ENCODE measurements around the gene MERTK. TPM values are rescaled to one million over a fixed set of nuclear protein-coding genes. Genes with fewer than 3 reads are reported as not detected.
A peak's percentile ranks its signal among the peaks of the same experiment; 100 is the strongest.
"Not testable (repeated sequence)": the region's sequence is repeated elsewhere in the genome, so short reads cannot be mapped to it uniquely, and the experiment has no call there.

The MERTK gene
- total RNA-seq, 1 experiment from 2014 or later = 225 TPM

- DNase-seq (ENCODE audit: low read depth, low spot score); in situ Hi-C loops (cut with HindIII; ENCODE audit: low pct_unique_long_range_greater_than_20kb, low sequenced_read_pairs): not testable (repeated sequence)
Observed at GRCh38 chr2:112040066-112040465, 141.7 kb downstream of the MERTK start.

- DNase-seq (ENCODE audit: low read depth, low spot score) = not testable (repeated sequence)
Observed at GRCh38 chr2:112041460-112041859, 143.1 kb downstream of the MERTK start.

GRCh38 chr2:112045446-112046014 is 147.1 kb downstream of the MERTK start:
- DNase-seq (ENCODE audit: low read depth, low spot score) = no peak
- in situ Hi-C loops (cut with HindIII; ENCODE audit: low pct_unique_long_range_greater_than_20kb, low sequenced_read_pairs) = no loop called here

More at GRCh38 chr2:112041460-112041859, 143.1 kb downstream of the MERTK start:
- in situ Hi-C loops (cut with HindIII; ENCODE audit: low pct_unique_long_range_greater_than_20kb, low sequenced_read_pairs) = not testable (repeated sequence)

- no peak for DNase-seq (ENCODE audit: low read depth, low spot score)
- in situ Hi-C loops (cut with HindIII; ENCODE audit: low pct_unique_long_range_greater_than_20kb, low sequenced_read_pairs) = no loop called here
Observed at GRCh38 chr2:112046231-112046630, 147.8 kb downstream of the MERTK start.

GRCh38 chr2:112047537-112048235 is 149.3 kb downstream of the MERTK start:
- no peak for DNase-seq (ENCODE audit: low read depth, low spot score)
- in situ Hi-C loops (cut with HindIII; ENCODE audit: low pct_unique_long_range_greater_than_20kb, low sequenced_read_pairs) = no loop called here

- DNase-seq (ENCODE audit: low read depth, low spot score) = no peak
- in situ Hi-C loops (cut with HindIII; ENCODE audit: low pct_unique_long_range_greater_than_20kb, low sequenced_read_pairs) = no loop called here
Observed at GRCh38 chr2:112048236-112048592, 149.8 kb downstream of the MERTK start.

- peak; percentile 72 for DNase-seq (ENCODE audit: low read depth, low spot score)
- in situ Hi-C loops (cut with HindIII; ENCODE audit: low pct_unique_long_range_greater_than_20kb, low sequenced_read_pairs) = no loop called here
Observed at GRCh38 chr2:112048887-112049286, 150.5 kb downstream of the MERTK start.

DNA sequence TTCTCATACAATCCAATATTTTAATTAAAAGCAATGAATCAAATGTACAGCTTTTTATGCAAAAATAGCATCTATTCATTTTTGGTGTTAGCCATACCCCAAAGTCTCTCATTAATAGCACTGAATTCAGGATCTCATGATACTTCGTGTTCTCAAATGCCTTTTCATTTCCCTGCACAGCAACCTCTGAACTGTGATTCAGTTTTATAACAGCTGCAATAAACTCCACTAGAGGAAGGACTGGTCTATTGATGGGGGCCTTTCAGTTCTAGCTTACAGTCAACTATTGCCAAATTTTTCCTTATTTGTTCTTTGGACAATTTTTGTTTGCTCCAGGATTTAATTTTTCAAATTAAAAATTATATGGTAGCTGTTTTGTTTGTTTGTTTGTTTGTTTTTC is 151.9 kb downstream of the MERTK start:
- in situ Hi-C loops (cut with HindIII; ENCODE audit: low pct_unique_long_range_greater_than_20kb, low sequenced_read_pairs) = no loop called here
- DNase-seq (ENCODE audit: low read depth, low spot score) = no peak

GRCh38 chr2:112053917-112054846 is 155.8 kb downstream of the MERTK start:
- DNase-seq (ENCODE audit: low read depth, low spot score) = peak; percentile 93
- in situ Hi-C loops (cut with HindIII; ENCODE audit: low pct_unique_long_range_greater_than_20kb, low sequenced_read_pairs) = no loop called here

- in situ Hi-C loops (cut with HindIII; ENCODE audit: low pct_unique_long_range_greater_than_20kb, low sequenced_read_pairs) = no loop called here
- peak; percentile 93 for DNase-seq (ENCODE audit: low read depth, low spot score)
Observed at GRCh38 chr2:112054847-112055729, 156.7 kb downstream of the MERTK start, which contains the start of gene TMEM87B. Gene TMEM87B, plus strand, starts transcription at chr2:112055269. Its CDS starts 323 bp downstream, at chr2:112055592.

DNA sequence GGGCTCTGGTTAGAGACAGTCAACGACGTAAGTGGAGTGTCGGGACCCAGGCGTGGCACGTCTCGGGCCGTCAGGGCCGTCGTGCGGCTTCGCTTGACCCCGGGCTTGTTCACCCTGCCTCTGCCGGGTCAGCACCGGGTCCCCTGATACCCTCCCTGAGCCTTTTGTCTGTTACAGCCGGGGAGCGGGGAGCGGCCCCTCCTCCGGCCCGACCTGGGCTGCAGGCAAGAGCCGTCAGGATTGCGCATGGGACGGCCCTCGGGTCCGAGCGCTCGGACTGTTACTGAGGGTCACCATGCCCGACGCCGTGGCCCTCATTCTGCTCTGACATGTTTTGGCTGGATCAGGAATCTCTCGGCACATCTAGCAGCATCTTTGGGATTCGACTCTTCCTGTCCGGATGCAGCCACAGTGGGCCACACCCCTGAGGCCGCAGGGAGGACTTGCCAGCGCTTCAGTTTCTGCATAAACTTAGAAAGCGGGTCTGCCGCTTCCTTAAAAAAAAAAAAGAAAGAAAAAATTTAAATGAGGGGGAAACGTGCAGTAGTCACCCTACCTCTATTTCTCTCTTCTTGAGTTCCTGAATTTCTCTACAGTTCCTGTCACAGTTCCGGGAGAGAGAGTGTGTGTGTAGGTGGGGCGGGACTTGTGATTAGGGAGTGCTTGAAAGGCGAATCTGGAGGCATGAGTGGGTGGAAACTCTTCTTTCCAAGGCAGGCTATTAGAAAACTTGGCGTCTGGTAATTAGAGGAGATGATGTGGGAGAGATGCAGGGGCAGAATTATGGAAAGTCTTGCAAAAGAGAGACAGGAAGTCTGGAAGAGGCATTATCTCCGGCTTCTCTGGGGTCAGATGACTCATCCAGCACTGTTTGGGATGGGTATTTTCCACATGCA is 157.6 kb downstream of the MERTK start:
- DNase-seq (ENCODE audit: low read depth, low spot score) = peak; percentile 60

DNA sequence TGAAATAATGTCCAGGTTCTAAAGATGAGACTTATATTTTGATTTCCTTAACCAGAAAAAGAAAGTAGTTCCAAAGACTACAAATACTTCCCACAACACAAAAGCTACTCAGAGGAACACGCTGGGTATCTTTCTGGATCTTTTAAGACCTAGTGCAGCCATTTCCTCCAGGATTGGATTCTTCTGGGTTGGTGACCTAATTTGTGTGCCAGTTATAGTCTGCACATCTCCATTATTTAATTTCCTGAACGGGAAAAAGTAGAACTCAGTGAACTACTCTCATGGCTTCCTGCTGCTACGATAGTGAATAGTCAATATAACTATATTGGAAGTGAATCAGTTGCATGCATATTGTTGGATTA is 158.2 kb downstream of the MERTK start:
- in situ Hi-C loops (cut with HindIII; ENCODE audit: low pct_unique_long_range_greater_than_20kb, low sequenced_read_pairs) = no loop called here
- DNase-seq (ENCODE audit: low read depth, low spot score) = no peak

More for the DNA sequence above, 157.6 kb downstream of the MERTK start:
- in situ Hi-C loops (cut with HindIII; ENCODE audit: low pct_unique_long_range_greater_than_20kb, low sequenced_read_pairs) = no loop called here

DNA sequence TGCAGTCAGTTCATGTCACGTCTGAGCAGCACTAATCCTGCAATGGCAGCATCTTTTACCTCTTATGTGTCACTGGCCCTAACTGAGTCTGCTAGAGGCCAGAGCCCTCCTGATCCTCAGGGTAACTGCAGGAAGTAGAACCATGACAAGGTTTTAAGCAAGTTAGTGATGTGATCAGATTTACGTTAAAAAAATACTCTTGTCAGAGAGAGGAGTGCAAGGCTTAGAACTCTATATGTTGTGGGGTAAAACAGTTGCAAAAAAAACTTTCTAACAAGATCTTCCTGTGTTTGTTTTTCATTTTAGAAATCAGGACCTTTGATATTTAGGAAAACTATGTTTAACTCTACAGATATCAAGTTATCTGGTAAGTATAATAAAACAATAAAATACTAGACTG is 161.3 kb downstream of the MERTK start:
- in situ Hi-C loops (cut with HindIII; ENCODE audit: low pct_unique_long_range_greater_than_20kb, low sequenced_read_pairs) = no loop called here
- no peak for DNase-seq (ENCODE audit: low read depth, low spot score)

GRCh38 chr2:112061299-112061698 is 162.9 kb downstream of the MERTK start:
- DNase-seq (ENCODE audit: low read depth, low spot score) = no peak
- in situ Hi-C loops (cut with HindIII; ENCODE audit: low pct_unique_long_range_greater_than_20kb, low sequenced_read_pairs) = no loop called here

DNA sequence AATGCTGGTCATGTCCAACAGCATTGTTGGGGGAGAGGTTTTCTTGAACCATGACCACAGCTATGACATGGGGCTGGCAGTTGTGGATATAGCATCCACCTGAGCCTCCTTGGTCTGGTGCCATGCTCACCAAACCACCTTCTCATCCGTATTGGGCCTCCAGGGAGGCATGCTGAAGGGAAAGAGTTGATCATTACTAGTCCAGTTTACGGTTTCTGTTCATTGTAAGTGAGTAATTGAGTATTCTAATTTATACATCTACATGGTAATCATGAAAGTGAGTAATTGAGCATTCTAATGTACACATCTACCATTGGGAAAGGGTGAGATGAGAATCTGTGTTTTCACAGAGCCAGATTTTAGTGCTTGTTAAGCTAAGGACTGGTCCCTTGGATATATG is 163.4 kb downstream of the MERTK start:
- no peak for DNase-seq (ENCODE audit: low read depth, low spot score)
- in situ Hi-C loops (cut with HindIII; ENCODE audit: low pct_unique_long_range_greater_than_20kb, low sequenced_read_pairs) = no loop called here

DNA sequence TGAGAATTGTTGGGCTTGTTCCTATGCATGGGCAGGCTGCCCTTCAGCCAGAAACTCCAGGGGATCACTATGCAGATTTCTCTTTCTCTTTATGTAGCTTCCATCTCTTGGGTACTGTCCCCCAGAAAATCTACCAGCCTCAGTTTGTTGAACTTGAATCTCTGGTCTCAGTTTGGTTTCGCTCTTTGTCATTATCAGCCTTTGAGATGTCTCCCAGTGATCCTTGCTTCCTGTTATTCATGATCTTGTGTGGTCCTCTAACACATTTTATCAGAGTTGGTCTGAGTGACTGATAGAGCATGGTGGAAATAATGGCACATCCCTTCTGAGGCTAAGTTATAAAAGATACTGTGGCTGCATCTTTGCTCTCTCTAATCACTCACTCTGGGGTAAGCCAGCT is 164.5 kb downstream of the MERTK start:
- in situ Hi-C loops (cut with HindIII; ENCODE audit: low pct_unique_long_range_greater_than_20kb, low sequenced_read_pairs) = no loop called here
- DNase-seq (ENCODE audit: low read depth, low spot score) = no peak

DNA sequence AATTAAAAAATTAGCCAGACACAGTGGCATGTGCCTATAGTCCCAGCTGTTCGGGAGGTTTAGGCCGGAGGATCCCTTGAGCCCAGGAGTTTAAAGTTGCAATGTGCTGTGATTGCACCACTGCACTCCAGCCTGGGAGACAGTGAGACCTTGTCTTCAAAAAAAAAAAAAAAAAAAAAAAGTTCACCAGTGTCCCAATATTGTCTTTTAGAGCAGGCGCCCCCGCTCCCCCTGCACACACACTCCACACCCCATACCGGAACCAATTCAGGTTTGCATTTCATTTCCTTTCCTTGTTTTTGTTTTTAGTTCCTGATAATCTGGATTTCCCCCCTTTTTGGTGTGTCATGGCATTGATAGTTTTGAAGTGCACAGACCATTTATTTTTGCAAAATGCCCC is 167.1 kb downstream of the MERTK start:
- in situ Hi-C loops (cut with HindIII; ENCODE audit: low pct_unique_long_range_greater_than_20kb, low sequenced_read_pairs) = no loop called here
- DNase-seq (ENCODE audit: low read depth, low spot score) = no peak
